LNCaP clone FGC (cell line): ENCODE data around the gene GPD1.

Experiments
- DNase-seq: peaks from one replicate; pipeline ENCODE4 v3.0.0-alpha.2; 2011; ENCODE audit warnings: low read depth
- H3K4me3 ChIP-seq: 2 replicates; pipeline ENCODE4 v1.5.1; 2011; ENCODE audit warnings: mild to moderate bottlenecking, low read depth, low read length, control low read depth
- CTCF ChIP-seq: IDR thresholded peaks from 2 replicates; pipeline ENCODE4 v1.5.1; 2012; ENCODE audit warnings: mild to moderate bottlenecking; ENCODE audit not compliant: control insufficient read depth, insufficient read depth; ENCODE audit errors: extremely low read depth

GPD1 gene

DNA sequence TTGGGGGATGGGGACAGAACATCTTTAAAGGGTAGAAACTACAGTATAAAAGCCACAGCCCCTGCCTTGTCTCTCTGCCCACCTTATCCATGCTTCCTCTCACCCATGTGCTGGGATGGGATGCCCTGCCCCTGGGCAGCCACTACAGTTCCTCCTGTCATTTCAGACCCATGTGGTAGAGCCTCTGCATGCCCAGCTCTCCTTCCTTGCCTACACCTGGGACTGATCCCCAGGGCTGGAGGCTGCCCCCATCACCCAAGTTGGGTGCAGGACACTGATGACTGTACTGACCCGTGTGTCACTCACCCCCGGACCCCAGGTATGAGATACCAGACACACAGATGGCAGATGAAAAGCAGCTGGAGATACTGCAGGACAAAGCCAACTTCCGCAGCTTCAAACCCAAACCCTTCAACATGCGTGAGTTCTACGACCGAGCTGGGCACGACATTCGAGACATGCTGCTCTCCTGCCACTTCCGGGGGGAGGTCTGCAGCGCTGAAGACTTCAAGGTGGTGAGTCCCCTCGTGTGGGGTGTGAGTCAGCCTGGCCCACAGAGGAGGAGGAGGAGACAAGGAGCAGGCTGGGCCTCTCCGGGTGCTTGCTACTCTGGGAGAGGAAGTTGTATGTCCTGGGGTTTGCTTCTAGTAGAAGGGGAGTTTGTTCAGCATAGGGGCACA lies 44.2 kb upstream of the GPD1 start:
- no peak overlapping the region for H3K4me3 ChIP-seq
- no peak for TF ChIP-seq CTCF
- no peak for DNase-seq

GRCh38 chr12:50060120-50060468 lies 43.7 kb upstream of the GPD1 start:
- TF ChIP-seq CTCF: no peak
- H3K4me3 ChIP-seq: no peak overlapping the region
- no peak for DNase-seq

DNA sequence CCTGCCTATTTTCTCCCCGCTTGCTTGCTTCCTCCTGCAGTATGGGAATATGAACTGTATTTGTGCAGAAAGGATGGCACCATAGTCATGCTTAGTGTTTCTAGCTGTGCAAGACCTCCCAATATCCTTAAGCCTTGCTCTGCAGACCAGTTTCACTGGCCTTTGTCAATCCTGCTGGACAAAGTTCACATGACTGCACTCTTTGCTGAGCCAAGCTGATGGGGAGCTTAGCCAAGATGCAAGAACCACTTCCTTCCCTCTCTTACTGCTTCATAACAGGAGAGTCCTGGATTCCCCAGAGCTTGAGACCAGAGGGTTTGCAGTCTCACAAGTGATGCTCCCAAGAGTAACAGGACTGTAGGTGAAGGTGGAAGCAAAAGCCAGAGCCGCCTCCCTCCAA lies 42.6 kb upstream of the GPD1 start:
- no peak for DNase-seq
- H3K4me3 ChIP-seq: no peak overlapping the region
- TF ChIP-seq CTCF: no peak

GRCh38 chr12:50061946-50062686 lies 41.7 kb upstream of the GPD1 start:
- DNase-seq: no peak
- TF ChIP-seq CTCF: no peak
- no peak overlapping the region for H3K4me3 ChIP-seq

DNA sequence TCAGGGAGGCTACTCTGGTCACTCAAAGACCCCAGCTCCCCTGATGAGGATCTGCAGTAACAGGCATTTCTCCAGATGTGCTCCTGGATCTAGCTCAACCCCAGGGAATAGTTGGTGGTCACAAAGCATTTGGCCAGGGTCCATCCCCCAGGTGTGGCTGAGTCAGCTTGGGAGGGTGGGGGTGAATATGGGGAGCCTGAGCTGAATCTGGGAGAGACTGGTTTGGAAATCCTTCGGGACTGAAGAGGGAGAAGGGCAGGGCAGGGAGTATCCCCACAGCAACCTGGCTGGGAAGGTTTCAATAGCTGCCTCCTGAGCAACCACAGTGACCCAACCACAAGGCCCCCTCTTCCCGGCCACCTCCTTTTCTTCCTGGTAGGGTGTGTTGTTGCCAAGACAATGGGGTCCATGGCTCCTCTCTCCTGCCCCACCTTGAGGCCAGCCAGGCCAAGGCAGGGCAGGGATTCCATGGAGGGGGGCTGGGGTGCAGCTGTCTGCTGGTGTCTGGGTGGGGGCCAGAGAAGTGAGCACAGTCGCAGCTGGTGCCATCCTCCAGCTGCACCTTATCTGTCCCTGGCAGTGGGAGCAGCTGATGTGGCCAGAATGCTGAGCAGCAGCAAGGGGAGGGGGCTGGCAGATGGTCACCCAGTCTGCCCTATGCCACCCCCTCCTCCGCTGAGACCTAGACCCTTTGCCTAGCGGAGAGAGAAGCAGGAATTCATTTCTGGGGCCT lies 40.9 kb upstream of the GPD1 start:
- H3K4me3 ChIP-seq: no peak overlapping the region
- no peak for TF ChIP-seq CTCF
- no peak for DNase-seq

DNA sequence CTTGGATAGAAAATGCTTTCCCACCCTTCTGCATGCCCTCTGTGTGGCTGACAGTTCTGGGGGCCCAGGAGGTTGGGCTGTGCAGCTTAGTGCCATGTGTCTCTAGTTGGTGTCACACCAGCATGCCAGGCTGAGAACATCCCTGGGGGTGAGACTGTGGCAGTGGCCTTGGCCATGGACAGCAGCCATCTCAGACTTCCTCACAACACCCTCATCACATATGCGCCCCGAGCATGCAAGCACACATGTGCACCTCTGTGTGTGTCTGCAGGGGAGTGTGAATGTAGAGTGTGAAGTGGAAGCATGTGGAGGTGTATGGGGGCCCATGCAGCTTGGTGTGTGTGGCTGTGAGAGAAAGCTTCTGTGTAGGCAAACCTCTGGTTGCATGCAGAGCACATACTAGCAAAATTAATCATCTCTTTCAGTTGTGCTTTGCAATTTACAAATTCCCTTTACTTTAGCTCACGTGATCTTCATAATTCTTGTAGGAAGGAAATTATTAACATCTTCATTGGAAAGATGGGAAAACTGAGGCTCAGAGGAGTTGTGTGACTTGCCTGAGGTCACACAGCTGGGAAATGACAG lies 38.0 kb upstream of the GPD1 start:
- no peak for TF ChIP-seq CTCF
- H3K4me3 ChIP-seq: no peak overlapping the region
- DNase-seq: no peak
